NCI-H748 (cell line): ENCODE measurements around the gene SENP8.
"Not testable (repeated sequence)": the region's sequence is repeated elsewhere in the genome, so short reads cannot be mapped to it uniquely, and the experiment has no call there.

Experiments
- DNase-seq: peaks from one replicate; lab custom pipeline; 2025; ENCODE audit not compliant: unreplicated experiment; lab: John Stamatoyannopoulos, UW

SENP8 gene

DNA sequence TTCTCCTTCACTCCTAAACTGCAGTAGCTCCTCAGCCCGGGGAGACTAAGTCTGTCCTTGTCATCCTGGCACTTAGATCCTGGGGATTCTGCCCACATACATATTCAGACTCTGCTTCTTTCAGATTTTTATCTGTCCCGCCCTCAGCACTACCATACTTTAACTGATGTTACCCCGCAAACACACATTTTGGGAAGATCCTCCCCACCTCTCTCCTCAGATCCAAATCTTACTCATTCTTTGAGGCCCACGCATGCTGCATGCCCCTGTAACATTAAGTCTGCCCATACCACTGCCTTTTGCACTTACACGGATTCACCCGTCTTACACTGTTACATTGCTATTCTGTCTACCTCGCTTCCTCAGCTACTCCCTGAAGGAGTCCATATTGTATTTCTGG, 36.1 kb downstream of the SENP8 start:
- DNase-seq: no peak

DNA sequence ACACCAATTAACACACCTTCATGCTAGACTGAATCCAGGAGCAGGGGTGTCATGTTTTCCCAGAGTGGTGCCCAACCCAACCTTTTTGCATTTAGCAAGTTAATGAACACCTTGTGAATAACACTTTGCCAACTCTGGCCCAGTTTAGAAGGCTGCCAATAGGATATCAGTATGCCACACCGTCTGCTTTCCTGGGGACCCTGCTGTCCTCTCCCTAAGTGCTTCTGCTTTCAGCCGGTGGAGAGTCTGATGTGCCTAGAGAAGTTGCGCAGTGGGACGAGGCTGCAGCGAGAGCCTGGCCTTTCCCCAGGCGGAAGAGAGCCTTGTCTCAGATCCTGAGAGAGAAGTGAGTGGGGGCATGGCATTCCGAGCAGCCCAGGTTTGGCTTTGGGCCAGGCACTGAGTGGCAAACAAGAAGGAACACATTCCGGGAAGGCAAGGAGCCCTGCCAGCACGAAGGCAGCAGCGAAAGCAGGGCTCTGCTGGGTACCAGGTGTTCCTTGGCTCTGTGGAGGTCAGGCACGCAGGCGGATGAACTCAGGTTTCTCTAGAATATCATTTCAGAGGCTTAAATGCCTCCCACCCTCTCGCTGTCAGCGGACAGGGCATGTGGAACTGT, 36.9 kb downstream of the SENP8 start:
- DNase-seq: peak; percentile 76

DNA sequence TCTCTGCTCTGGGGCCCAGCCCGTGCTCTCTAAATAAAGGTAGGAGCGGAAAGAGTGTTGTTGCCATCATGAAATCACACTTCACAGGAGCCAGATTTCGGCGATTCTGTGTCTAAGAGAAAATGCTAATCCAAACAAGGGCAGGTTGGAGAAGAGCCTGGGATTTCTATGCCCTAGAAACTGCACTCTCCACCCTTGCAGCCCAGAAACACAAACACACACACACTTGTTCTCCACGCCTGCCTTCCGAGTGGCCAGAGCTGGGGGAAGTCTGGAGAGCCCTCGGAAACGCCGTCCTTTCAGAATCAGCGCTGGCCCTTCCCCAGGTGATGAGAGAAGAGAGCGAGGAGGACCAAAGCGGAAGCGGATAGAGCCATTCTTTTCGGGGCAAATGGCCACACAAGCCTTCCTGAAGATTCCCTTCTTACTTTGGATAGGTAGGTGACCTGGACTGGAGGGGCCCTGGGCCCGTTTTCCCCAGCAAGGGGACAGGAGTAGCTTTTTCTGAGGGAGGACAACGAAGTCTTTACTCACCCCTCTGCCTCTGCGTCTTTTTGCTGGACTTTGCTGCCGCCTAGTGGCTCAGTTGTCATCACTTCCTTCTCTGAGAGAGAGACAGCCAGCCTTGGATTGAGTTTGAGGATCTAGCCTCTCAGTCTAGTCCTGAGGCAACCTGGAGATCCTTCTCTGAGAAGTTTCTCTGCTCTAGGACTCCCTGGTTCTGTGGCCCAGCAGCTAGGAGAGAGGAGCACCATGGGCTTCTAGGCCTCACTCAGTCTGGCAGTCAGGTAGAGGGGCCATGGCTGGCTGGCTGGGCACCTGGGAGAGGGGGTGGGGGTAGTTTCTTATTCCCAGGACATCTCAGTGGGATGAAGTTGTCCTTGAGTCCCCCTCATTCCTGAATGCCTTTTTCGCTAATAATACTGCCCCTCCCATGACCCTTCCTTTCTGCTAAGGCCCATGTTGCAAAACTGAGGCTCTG, 37.7 kb downstream of the SENP8 start:
- peak; percentile 82 for DNase-seq

DNA sequence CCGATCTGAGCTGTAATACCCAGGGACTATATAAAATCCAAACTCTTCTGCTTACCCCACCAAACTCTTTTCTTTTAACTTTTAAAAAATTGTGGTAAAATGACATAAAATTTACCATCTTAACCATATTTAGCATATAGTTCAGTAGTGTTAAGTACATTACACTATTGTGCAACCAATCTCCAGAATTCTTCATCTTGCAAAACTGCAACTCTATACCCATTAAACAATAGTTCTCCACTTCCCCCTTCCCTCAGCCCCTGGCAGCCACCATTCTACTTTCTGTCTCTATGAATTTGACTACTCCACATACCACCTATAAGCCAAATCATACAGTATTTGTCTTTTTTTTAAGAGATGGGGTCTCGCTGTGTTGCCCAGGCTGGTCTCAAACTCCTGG, 38.7 kb downstream of the SENP8 start:
- no peak for DNase-seq

DNA sequence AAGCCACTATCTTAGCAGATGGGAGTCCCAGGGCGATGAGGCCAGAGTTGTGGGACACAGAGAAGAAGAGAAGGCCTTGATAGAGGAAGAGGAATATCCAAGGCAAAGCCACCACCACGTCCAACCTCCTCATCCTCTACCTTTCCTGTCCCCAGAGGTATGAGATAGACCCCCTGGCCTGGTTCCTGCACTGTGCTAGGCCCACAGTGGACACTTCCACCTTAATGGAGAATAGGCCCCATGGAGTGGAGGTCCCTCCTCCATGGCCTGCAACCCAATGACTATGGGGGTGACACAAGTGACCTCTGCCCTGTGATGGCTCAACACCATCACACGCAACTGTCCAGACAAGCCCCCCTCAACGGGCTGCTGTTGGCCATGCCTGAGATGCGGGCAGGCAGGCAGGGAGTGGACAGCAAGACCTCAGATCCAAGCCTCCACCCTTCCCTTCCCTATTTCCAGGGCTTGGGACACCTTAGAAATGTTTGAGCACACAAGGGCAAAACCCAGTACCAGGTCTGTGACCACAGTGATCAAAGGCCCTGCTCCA, 42.6 kb downstream of the SENP8 start:
- DNase-seq: no peak

DNA sequence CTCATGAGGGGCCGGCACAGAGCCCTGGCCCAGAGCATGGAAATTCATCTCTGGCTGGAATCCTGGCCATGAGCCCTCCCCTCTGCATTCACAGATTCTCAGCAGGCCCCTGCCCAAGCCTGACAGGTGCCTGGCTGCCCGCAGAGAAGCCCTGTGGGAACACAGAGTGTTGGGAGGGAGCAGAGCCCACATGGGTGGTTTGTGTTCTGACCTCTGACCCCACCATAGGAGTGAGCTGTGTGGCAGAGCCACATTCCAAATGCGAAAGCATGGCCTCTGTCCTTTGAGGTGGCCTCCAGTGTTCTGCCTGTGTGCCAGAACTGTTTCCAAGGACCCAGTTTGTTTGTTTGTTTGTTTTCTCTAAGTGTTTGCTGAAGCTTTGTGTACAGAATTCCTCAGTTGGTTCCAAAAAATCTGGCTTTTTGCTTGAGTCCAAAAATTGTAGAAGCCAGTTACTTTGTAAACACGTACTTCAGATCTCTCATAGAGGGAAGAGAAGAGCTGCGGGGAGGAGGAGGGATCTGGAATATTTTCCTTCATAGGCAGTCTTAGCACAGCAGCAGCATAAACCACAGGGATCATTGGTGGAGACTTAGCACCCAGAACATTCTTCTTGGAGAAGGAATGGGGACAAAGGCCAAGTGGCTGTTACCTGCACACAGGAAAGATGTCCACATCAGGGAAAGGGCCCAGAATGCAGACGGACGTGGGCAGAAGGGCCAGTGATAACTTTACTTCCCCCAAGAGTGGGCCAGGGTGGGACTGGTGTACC, 43.3 kb downstream of the SENP8 start:
- DNase-seq: no peak

DNA sequence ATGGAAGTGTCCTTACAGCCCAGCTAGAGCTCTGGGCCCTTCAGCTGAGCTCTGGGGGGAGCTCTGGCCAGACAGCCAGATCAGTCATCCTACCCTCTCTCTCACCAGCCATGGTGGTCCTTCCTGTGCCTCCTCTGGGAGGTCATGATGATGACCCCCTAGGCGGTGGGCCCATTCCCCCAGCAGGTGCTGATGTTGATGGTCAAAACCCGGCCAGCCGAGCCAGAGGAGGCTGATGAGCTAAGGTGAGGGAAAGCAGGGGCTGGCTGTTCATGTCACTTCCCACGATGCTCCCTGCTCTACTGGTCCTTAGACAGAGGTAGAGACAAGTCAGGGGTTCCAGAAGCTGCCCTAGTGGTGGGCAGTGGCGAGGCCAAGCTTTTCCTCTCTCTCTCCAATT, 44.4 kb downstream of the SENP8 start:
- no peak for DNase-seq

DNA sequence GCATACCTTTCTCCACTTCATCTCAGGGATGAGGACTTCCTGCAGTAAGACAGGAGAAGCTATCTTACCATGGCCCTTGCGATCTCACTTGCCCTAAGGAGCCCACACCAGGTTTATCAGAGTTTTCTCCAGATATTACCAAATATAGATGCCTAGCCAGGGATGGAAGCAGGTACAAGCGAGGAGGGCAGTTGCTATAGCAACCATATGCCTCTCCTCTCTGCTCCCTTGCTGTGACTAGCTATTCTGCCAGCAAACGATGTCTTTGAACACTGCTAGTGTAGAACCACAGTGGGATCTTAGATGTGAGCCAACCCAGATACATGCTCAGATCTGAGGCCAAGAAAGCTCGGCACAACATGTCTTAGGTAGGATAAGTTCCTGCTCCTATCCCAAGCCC, 45.5 kb downstream of the SENP8 start:
- peak; percentile 34 for DNase-seq

DNA sequence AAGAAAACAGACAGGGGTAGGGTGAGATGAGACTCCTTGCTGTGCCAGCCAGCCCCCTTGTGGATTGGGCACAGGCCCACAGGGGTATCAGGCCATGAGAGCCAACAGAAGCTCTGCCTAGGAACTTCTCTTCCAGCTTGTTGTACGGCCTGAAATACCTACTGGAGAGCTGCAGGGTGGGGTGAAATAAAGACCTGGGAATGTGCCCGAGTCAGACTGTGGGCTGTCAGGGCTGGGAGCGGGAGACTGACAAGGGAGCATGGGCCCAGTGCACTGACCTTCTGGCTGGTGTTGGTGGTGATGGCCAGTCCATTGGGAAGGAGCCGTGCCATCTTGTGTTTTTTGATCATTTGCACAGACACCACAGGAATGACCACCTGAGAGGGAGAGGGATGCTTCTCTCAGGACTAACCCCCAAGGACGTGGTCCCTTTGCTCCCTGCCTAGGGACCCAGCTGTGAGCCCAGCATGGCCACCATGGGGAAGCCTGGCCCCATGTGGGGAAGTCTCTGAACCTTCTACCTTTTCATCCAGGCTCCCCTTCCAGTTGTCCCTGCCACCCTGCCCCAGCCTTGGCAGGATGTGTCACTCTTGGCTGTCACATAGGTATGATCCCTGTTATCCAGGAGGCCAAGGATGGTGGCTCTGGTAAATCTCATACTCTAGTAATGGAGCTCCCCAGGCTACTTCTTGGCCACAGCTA, 48.7 kb downstream of the SENP8 start:
- no peak for DNase-seq

DNA sequence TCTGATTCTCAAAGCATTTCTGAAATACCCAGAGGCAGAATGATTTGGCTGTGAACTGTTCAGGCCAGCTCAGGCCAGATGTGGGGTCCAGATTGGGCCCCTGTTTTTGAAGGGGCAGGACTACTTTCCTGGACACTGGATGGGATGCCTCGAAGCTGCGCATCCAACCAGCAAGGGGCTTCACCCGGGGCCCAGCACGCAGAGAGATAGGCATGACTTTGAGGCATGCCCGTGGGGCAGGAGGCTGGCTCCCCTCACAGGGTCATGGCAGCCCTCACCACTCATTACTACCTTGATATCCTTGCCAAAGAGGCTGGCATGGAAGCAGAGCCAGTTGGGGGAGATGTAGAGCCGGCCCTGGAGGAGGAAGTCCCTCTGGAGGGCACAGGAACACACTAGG, 49.2 kb downstream of the SENP8 start:
- no peak for DNase-seq

DNA sequence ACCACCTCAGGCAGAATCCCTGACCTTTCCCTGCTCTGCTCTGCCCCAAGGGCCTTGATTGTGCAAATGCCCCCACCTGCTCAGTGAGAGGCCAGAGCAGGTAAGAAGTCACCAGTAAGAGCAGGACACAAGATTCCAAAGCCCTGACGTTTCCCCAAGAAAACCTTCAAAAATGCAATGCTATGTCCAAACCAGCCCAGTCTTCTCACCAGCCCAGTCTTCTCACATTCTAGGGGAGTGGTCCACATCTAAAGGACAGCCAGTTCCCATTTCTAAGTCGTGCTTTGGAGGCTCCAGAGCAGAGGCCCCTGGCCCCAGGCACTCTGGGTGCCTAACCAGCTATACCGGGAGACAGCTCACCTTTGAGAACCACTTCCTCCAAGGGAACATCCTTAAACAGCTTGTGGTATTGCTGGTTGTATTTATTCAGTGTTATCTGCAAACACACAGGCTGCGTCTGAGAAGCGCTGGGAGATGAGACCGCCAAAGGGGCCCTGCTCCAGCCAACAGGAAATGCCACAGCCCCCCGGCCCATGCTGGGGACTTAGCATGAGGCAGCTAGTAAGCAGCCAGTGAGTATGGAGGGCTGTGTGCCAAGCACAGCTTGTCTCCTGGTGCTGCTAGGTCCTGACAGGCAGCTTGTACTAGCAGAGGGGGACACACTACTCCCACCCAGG, 50.1 kb downstream of the SENP8 start:
- DNase-seq: peak; percentile 25

DNA sequence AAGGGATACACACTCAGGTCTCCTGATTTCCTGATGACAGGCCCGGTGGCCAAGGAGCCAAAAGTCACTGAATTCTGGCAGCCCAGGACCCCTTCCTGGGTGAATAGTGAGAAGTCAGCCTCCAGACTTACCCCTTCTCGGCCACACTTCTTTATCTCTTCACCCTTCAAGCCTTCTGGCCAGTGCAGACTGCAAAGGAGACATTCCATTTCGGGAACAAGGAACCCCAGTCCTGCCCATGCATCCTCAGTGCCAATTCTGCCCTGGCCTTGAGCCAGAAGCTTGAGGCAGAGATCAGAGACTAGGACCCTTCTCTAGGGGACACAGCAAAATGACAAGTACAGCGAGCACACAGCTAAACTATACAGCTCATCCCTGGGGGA, 50.6 kb downstream of the SENP8 start:
- no peak for DNase-seq

DNA sequence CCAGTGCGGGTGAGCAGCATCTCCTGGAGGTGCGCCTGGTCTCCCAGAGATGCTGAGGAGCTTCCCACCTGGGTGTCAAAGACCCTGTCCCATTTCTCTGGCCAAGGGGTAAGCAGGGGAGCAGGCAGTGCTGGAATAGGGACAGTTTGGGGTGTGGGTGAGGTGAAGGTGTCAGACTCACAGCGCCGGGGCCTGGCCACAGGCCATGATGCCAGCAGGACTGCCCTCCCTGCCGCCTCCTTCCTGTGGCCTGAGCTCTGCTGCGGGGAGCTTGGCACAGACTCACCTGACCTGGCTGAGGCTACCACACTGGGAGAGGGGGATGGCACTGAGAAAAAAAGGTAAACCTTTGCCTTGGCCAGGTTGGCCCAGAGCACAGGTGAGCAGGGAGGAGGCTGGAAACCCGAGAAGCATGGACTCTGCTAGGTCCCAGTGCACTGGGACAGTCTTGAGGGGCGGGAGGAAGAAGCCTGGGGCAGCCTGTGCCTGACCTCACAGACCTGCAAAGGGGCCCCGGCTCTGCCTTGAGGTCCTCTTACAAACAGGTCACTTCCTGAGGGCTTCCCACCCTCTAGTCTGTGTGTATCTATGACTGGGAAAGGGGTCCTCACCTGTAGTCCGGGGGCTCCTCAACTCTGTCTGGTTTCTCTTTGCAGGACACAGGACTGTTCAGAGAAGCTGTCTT, 51.2 kb downstream of the SENP8 start:
- DNase-seq: no peak

DNA sequence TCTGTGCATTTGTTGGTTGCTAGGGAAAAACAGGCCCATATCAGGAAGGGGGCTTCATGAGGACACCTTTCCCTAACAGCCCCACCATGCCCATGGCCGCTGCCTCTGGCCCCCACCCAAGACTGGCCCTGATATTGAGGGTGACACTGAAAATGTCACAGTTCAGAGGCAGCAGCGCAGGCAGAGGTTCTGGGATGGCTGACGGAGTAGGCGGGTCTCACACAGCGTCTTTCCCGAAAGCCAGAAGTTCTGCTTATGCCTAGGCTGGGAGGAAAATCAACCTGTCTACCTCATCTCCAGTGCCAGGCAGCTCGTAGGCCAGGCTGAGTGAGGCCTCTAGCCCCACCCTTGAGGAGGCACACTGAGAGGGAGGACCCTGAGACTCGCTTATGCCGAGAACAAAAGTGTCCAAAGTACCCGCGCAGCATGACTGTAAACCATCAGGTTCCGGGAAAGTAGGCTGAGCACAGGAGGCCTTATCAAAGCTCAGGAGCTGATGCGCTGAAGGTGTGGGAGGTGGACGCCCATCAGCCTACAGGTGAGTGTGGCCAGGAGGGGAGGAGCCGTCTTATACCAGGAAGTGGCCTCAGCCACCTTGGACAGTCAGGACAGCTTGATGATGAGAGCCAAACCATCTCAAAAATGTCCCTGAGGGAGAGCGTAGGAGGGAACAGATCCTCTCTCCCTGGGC, 51.9 kb downstream of the SENP8 start:
- DNase-seq: no peak

DNA sequence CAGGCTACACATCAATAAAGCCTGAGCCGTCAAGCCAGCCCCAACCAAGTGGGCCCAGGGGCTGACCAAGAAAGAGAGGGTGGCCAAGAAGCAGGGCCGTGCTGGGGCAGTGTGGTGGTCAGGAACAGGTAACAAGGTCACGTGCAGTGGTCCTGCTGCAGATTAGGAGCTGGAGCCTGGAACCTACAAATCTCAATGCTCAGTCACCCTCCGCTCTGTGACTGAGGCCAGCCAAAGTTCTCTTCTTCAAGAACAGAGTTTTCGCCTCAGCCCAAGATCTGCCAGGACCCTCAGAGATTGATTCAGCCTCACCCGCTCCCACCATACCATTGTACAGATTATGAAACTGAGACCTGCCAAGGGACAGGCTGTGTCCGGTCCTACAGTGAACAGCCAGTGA, 52.5 kb downstream of the SENP8 start:
- no peak for DNase-seq

DNA sequence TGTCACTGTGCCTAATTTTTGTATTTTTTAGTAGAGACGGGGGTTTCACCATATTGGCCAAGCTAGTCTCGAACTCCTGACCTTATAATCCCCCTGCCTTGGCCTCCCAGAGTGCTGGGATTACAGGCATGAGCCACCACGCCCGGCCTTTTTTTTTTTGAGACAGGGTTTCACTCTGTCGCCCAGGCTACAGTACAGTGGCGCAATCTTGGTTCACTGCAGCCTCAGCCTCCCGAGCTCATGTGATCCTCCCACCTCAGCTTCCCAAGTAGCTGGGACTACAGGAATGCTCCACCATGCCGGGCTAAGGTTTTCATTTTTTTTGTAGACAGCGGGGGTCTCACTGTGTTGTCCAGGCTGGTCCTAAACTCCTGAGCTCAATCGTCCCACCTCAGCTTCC, 53.8 kb downstream of the SENP8 start:
- not testable (repeated sequence) for DNase-seq

DNA sequence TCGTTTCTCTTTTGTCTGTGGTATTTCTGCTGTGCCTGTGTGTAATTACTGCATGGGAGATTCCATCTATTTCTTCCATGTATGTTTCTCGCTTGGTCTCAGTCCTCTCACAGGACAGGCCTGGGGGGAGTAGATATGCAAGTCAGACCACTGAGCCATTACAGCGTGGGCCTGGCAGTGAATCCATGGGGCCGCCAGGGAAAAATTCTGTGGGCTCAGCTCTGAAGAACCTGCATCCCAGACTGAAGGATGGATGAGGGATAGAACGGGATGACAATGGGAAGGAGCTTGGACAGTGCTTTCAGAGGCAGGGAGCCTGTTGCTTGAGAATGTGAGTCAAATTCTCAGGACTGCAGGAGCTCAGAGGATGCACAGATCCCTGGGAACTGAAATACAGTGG, 54.6 kb downstream of the SENP8 start:
- no peak for DNase-seq

DNA sequence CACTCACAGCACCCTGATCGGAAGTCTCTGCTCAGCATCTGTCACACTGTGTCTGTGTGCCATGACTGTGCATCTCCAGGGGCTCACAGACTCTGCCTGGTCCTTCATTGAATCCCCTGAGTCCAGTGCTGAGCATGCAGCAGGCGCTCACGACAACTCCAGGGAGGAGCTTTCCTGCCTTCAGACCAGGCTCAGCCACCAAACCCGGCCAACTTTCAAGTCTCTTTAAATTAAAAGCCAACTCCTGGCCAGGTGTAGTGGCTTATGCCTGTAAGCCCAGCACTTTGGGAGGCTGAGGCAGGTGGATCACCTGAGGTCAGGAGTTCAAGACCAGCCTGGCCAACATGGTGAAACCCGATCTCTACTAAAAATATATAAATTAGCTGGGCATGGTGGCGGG, 55.2 kb downstream of the SENP8 start:
- DNase-seq: no peak

DNA sequence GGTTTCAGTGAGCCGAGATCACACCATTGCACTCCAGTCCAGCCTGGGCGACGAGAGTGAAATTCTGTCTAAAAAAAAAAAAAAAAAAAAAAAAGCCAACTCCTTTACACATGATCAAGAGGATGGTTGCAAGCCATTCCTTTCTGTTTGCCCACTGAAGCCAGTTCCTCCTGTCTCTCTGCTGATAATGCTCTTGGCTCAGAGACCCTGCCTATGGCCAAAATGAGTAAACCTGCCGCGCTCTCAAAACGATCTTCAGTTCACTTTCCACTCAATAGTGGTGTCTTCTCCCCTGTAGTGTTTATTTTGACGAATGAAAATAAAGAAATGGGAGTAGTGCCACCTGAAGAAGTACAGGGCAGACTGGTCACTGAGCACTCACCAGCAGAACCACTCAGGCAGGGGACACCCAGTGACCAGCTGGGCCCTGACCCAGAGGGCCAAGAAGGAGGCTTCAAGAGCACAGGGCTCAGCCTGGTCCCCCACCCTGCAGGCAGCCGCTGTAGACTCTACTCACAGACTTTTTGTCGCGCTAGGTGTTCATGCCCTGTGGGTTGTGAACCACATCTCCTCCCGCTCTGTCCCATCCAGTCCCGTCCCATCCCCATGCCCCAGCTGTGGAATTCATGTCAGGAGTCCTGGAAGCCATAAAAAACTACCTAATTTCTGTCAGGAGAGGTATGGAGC, 55.8 kb downstream of the SENP8 start:
- DNase-seq: no peak
